ENCODE measurements around the gene DMRT2. TPM values are rescaled to one million over a fixed set of nuclear protein-coding genes. Genes with fewer than 3 reads are reported as not detected.

Gene DMRT2
- not detected for total RNA-seq
- polyA plus RNA-seq: under 1 TPM in 1 of 2 donors, not detected in 1; 0.03 TPM

GRCh38 chr9:1050125-1050895 is at the start of gene DMRT2:
TSS of gene DMRT2 (plus strand) at chr9:1050357. CDS start at chr9:1051614, 1,257 bp downstream.
- peaks cover 21 to 46% (median 31%) of the 10 kb centered on the region in 4 donors for H3K4me1 ChIP-seq (ENCODE audit: control insufficient read depth in 4 of 4, insufficient read depth in 4 of 4, low read length in 3 of 4)
- no peak within 1 kb of the TSS for H3K9ac ChIP-seq (ENCODE audit: low read depth in 1 of 2, low read length in 2 of 2)
- H3K27ac ChIP-seq (ENCODE audit: low read depth in 1 of 2, low read length in 2 of 2): no peak within 1 kb of the TSS
- TF ChIP-seq FOXA1 (IDR thresholded peaks at IDR 0.05) (no peak), SP1 (IDR thresholded peaks at IDR 0.05) (peak; percentile 49), HNF4A (conservative IDR thresholded peaks at IDR 0.05) (peak in 1 of 2 donors; percentile 10), YY1 (IDR thresholded peaks at IDR 0.05) (peak; percentile 37), EGR1 (IDR thresholded peaks at IDR 0.05; ENCODE audit: low read depth in 2 of 2) (peak in 1 of 2 donors; percentile 79), NR2F2 (IDR thresholded peaks at IDR 0.05) (no peak), RXRA (IDR thresholded peaks at IDR 0.05) (no peak)
- no peaks in the 10 kb centered on the region for H3K36me3 ChIP-seq (ENCODE audit: control insufficient read depth in 4 of 4, insufficient read depth in 3 of 4, low read depth in 1 of 4, low read length in 3 of 4)
- WGBS: 3% methylated on average over 48 of the region's 48 CpGs
- no peaks in the 10 kb centered on the region for H3K9me3 ChIP-seq (ENCODE audit: control insufficient read depth in 4 of 4, low read length in 3 of 4)
- peaks cover 9 to 43% (median 18%) of the 10 kb centered on the region in 4 donors for H3K27me3 ChIP-seq (ENCODE audit: control insufficient read depth in 4 of 4, insufficient read depth in 4 of 4, low read length in 3 of 4)
- peak; percentile 57 for DNase-seq (ENCODE audit: low spot score)
- H3K4me3 ChIP-seq (ENCODE audit: low read depth in 1 of 3, low read length in 3 of 3): peak within 1 kb of the TSS in 1 of 3 donors; percentile 16

DNA sequence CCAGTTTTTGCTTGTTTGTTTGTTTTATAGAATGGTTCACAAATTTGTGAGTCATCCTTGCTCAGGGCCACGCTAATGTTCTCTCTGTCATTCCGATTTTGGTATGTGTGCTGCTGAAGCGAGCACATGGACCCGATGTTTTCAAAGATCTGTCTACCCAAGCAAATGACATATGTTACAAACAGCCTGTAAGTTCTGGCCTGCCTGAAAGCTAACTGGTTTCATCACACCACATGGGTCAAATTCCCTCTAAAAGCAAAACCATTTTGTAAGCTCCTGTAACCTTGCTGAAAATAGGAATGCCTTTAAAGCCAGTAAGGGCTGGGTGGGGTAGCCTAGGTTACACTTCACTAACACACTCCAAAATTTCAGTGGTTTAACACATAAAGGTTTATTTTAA is 48.3 kb upstream of the DMRT2 start:
- H3K4me1 ChIP-seq (ENCODE audit: control insufficient read depth in 4 of 4, insufficient read depth in 4 of 4, low read length in 3 of 4): no peaks in the 10 kb centered on the region
- no peaks in the 10 kb centered on the region for H3K27me3 ChIP-seq (ENCODE audit: control insufficient read depth in 4 of 4, insufficient read depth in 4 of 4, low read length in 3 of 4)
- no peak for DNase-seq (ENCODE audit: low spot score)
- H3K9ac ChIP-seq (ENCODE audit: low read depth in 1 of 2, low read length in 2 of 2): no peak overlapping the region
- 88% methylated on average over 4 of the region's 4 CpGs for WGBS
- H3K36me3 ChIP-seq (ENCODE audit: control insufficient read depth in 4 of 4, insufficient read depth in 3 of 4, low read depth in 1 of 4, low read length in 3 of 4): no peaks in the 10 kb centered on the region
- H3K27ac ChIP-seq (ENCODE audit: low read depth in 1 of 2, low read length in 2 of 2): no peak overlapping the region
- H3K4me3 ChIP-seq (ENCODE audit: low read depth in 1 of 3, low read length in 3 of 3): no peak overlapping the region
- TF ChIP-seq, protein P1, sequence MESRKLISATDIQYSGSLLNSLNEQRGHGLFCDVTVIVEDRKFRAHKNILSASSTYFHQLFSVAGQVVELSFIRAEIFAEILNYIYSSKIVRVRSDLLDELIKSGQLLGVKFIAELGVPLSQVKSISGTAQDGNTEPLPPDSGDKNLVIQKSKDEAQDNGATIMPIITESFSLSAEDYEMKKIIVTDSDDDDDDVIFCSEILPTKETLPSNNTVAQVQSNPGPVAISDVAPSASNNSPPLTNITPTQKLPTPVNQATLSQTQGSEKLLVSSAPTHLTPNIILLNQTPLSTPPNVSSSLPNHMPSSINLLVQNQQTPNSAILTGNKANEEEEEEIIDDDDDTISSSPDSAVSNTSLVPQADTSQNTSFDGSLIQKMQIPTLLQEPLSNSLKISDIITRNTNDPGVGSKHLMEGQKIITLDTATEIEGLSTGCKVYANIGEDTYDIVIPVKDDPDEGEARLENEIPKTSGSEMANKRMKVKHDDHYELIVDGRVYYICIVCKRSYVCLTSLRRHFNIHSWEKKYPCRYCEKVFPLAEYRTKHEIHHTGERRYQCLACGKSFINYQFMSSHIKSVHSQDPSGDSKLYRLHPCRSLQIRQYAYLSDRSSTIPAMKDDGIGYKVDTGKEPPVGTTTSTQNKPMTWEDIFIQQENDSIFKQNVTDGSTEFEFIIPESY (IDR thresholded peaks at IDR 0.05): no peak
- TF ChIP-seq, protein P2, sequence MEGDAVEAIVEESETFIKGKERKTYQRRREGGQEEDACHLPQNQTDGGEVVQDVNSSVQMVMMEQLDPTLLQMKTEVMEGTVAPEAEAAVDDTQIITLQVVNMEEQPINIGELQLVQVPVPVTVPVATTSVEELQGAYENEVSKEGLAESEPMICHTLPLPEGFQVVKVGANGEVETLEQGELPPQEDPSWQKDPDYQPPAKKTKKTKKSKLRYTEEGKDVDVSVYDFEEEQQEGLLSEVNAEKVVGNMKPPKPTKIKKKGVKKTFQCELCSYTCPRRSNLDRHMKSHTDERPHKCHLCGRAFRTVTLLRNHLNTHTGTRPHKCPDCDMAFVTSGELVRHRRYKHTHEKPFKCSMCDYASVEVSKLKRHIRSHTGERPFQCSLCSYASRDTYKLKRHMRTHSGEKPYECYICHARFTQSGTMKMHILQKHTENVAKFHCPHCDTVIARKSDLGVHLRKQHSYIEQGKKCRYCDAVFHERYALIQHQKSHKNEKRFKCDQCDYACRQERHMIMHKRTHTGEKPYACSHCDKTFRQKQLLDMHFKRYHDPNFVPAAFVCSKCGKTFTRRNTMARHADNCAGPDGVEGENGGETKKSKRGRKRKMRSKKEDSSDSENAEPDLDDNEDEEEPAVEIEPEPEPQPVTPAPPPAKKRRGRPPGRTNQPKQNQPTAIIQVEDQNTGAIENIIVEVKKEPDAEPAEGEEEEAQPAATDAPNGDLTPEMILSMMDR (IDR thresholded peaks at IDR 0.05; ENCODE audit: low read depth, low read length, missing input control): no peak
- TF ChIP-seq RXRA (IDR thresholded peaks at IDR 0.05) (no peak), GABPA (IDR thresholded peaks at IDR 0.05 in 1 of 2, conservative IDR thresholded peaks at IDR 0.05 in 1 of 2) (no peak), MAX (IDR thresholded peaks at IDR 0.05) (no peak), FOXA2 (IDR thresholded peaks at IDR 0.05) (no peak), TAF1 (conservative IDR thresholded peaks at IDR 0.05) (no peak), NR2F2 (IDR thresholded peaks at IDR 0.05) (no peak), ATF3 (IDR thresholded peaks at IDR 0.05) (no peak), YY1 (IDR thresholded peaks at IDR 0.05) (no peak), JUND (IDR thresholded peaks at IDR 0.05) (no peak), RAD21 (IDR thresholded peaks at IDR 0.05) (no peak), HNF4A (conservative IDR thresholded peaks at IDR 0.05) (no peak), SP1 (IDR thresholded peaks at IDR 0.05) (no peak), REST (IDR thresholded peaks at IDR 0.05) (no peak), EGR1 (IDR thresholded peaks at IDR 0.05; ENCODE audit: low read depth in 2 of 2) (no peak), HNF4G (IDR thresholded peaks at IDR 0.05) (no peak), FOXA1 (IDR thresholded peaks at IDR 0.05) (no peak)
- peaks cover 0 to 1% (median 0%) of the 10 kb centered on the region in 4 donors for H3K9me3 ChIP-seq (ENCODE audit: control insufficient read depth in 4 of 4, low read length in 3 of 4)
